NT2/D1 (cell line): Measurements from ENCODE around the gene POMGNT2.

Experiments used
- SUZ12 ChIP-seq: IDR thresholded peaks from 2 replicates; pipeline ENCODE4 v1.6.1; 2011; ENCODE audit not compliant: insufficient read length, insufficient read depth; ENCODE audit errors: extremely low read depth
- YY1 ChIP-seq: IDR thresholded peaks from 2 replicates; pipeline ENCODE4 v1.6.1; 2011; ENCODE audit not compliant: insufficient read length, insufficient read depth
- ZNF274 ChIP-seq: IDR thresholded peaks from 2 replicates; pipeline ENCODE4 v1.6.1; 2011; ENCODE audit warnings: mild to moderate bottlenecking, low read depth, low read length

GRCh38 chr3:43034911-43035310 is 71.0 kb downstream of the POMGNT2 start:
- TF ChIP-seq ZNF274 (no peak), YY1 (no peak), SUZ12 (no peak)
